LNCaP clone FGC (cell line): Measurements from ENCODE around the gene DHX57.
"Not testable (repeated sequence)": the region's sequence is repeated elsewhere in the genome, so short reads cannot be mapped to it uniquely, and the experiment has no call there.

Experiments used
- DNase-seq: peaks from one replicate; pipeline ENCODE4 v3.0.0-alpha.2; 2011; ENCODE audit warnings: low read depth
- H3K4me3 ChIP-seq: 2 replicates; pipeline ENCODE4 v1.5.1; 2011; ENCODE audit warnings: mild to moderate bottlenecking, low read depth, low read length, control low read depth
- TF ChIP-seq, protein P1 (sequence below): IDR thresholded peaks from 2 replicates; pipeline ENCODE4 v1.5.1; 2012; ENCODE audit warnings: mild to moderate bottlenecking; ENCODE audit not compliant: control insufficient read depth, insufficient read depth; ENCODE audit errors: extremely low read depth

DHX57 gene

GRCh38 chr2:38806015-38806732 is 69.6 kb downstream of the DHX57 start:
- TF ChIP-seq, protein P1, sequence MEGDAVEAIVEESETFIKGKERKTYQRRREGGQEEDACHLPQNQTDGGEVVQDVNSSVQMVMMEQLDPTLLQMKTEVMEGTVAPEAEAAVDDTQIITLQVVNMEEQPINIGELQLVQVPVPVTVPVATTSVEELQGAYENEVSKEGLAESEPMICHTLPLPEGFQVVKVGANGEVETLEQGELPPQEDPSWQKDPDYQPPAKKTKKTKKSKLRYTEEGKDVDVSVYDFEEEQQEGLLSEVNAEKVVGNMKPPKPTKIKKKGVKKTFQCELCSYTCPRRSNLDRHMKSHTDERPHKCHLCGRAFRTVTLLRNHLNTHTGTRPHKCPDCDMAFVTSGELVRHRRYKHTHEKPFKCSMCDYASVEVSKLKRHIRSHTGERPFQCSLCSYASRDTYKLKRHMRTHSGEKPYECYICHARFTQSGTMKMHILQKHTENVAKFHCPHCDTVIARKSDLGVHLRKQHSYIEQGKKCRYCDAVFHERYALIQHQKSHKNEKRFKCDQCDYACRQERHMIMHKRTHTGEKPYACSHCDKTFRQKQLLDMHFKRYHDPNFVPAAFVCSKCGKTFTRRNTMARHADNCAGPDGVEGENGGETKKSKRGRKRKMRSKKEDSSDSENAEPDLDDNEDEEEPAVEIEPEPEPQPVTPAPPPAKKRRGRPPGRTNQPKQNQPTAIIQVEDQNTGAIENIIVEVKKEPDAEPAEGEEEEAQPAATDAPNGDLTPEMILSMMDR, result no peak
- DNase-seq, result no peak
- no peak overlapping the region for H3K4me3 ChIP-seq

DNA sequence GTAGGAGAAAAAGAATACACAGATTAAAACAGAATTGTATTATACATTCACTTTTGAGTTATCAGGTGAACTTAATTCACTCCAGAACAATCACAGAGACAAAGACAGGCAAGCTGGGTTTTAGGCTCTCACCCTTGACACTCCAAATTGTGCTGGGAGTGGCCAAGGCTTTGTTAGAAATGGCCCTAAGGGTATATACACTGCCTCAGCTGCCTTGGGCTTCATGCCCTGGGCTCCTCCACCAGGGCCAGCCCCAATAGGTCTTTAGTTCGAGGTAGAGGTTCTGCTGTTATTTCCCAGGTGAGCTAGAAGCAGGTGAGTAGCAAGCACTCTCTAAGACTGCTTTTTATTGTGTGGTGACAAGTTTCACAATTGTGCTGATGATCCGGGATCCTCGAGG is 77.8 kb downstream of the DHX57 start:
- no peak for DNase-seq
- H3K4me3 ChIP-seq, result no peak overlapping the region
- TF ChIP-seq, protein P1, result no peak

DNA sequence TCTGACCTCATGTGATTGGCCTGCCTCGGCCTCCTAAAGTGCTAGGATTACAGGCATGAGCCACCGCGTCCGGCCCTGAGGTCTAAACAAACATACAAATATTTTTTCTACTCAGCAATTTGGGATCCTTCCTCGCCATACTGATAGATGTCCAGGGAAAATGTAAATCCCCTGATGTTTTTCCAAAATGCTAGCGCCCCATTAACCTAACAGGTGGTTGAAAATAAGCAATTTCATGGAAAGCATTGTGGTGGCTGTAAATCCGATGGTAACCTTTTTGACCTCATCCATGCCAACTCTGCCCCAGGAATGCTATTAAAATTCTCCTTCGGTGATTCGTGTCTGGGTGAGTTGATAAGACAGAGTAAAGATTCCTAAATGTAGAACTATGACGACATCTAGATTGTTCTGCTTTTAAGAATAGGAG is 78.5 kb downstream of the DHX57 start:
- TF ChIP-seq, protein P1, result no peak
- no peak overlapping the region for H3K4me3 ChIP-seq
- no peak for DNase-seq

- DNase-seq, result not testable (repeated sequence)
These were observed 80.7 kb downstream of the DHX57 start for GRCh38 chr2:38795016-38795415.

GRCh38 chr2:38794235-38794946 is 81.3 kb downstream of the DHX57 start:
- TF ChIP-seq, protein P1, result no peak
- no peak for DNase-seq
- H3K4me3 ChIP-seq, result no peak overlapping the region

More at GRCh38 chr2:38795016-38795415, 80.7 kb downstream of the DHX57 start:
- H3K4me3 ChIP-seq, result not testable (repeated sequence)

- no peak overlapping the region for H3K4me3 ChIP-seq
- no peak for DNase-seq
- TF ChIP-seq, protein P1, result no peak
These were observed 82.2 kb downstream of the DHX57 start for GRCh38 chr2:38793511-38793910.

DNA sequence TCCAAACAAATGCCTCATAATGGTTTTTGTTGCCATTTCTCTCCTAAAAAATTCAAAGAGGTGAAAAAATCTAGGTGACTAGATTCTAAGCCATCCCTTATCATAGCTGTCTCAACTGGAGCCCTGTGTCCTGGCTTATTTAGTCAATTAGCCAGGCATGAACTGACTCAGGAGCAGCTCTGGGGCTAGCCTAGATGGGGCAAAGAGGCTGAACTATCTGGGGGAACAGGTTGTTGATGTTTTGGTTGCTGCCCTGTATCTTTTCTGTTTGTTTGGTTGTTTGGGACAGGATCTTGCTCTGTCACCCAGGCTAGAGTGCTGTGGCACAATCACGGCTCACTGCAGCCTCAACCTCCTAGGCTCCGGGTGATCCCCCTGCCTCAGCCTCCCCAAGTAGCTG is 83.0 kb downstream of the DHX57 start:
- no peak overlapping the region for H3K4me3 ChIP-seq
- DNase-seq, result no peak
- TF ChIP-seq, protein P1, result no peak

GRCh38 chr2:38792321-38792720 is 83.4 kb downstream of the DHX57 start:
- H3K4me3 ChIP-seq, result not testable (repeated sequence)

More at GRCh38 chr2:38792321-38792720, 83.4 kb downstream of the DHX57 start:
- not testable (repeated sequence) for DNase-seq
